GM12872 (cell line): Measurements from ENCODE around the gene TRIM7.

Experiments
- CTCF ChIP-seq: IDR thresholded peaks from 3 replicates; pipeline ENCODE4 v1.5.1; 2011; ENCODE audit warnings: low read depth, mild to moderate bottlenecking, low read length, moderate library complexity; ENCODE audit not compliant: insufficient read depth

The TRIM7 gene

GRCh38 chr5:181187500-181188213 is 17.3 kb downstream of the TRIM7 start:
- peak; percentile 33; the same call in 1 of the 3 replicates for TF ChIP-seq CTCF

GRCh38 chr5:181186986-181187499 is 18.0 kb downstream of the TRIM7 start:
- TF ChIP-seq CTCF = no peak

GRCh38 chr5:181186022-181186421 is 19.0 kb downstream of the TRIM7 start:
- TF ChIP-seq CTCF = no peak

GRCh38 chr5:181185560-181185959 is 19.4 kb downstream of the TRIM7 start:
- TF ChIP-seq CTCF = no peak

GRCh38 chr5:181184845-181185216 is 20.2 kb downstream of the TRIM7 start:
- no peak for TF ChIP-seq CTCF

- no peak for TF ChIP-seq CTCF
These were observed 22.3 kb downstream of the TRIM7 start for GRCh38 chr5:181182651-181183050.

- TF ChIP-seq CTCF = peak; percentile 81
These were observed 23.1 kb downstream of the TRIM7 start for GRCh38 chr5:181181650-181182565.
